Measurements from ENCODE around the gene ZC3H12C.

- TF ChIP-seq POLR2A (IDR thresholded peaks at IDR 0.05; ENCODE audit: low read length): no peak
- TF ChIP-seq GATA1 (IDR thresholded peaks at IDR 0.05; ENCODE audit: low read depth, low read length): no peak
Measured at GRCh38 chr11:110079726-110080125, 13.5 kb upstream of the ZC3H12C start.

All from erythroblast (primary cell).